OCI-LY1 (cell line): ENCODE measurements around the gene FCHO1.

ENCODE experiments used
- EZH2 ChIP-seq: fragments of 200-600 bp; sonication (generic), shearing (Covaris generic); IDR thresholded peaks from 2 replicates; pipeline ENCODE4 v1.8.0; 2017; ENCODE audit warnings: borderline replicate concordance, mixed run types, mild to moderate bottlenecking, antibody characterized with exemption, low read length, moderate library complexity, mixed read lengths
- TF ChIP-seq, protein P1 (sequence below): fragments of 200-600 bp; sonication (generic), shearing (Covaris generic); IDR thresholded peaks from 2 replicates; pipeline ENCODE4 v1.5.1; 2017; ENCODE audit warnings: mild to moderate bottlenecking, antibody characterized with exemption, low read length, moderate library complexity, mixed read lengths

DNA sequence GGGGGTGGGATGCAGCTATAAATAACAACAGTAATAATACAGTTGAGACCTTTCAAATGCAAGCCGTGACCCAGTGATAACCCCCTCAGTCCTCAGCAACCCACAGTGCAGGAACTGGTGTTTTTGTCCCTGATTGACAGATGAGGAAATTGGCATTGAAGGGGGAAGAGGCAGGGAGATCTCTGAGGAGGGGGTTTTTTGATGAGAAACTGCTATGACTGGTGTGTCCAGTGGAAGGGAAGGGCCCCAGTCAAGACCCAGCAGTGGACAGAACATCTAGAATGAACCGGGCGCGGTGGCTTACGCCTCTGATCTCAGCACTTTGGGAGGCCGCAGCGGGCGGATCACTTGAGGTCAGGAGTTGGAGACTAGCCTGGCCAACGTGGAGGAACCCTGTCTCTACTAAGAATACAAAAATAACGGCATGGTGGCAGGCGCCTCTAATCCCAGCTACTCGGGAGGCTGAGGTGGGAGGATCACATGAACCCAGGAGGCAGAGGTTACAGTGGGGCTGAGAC lies 30.1 kb upstream of the FCHO1 start:
- TF ChIP-seq, protein P1, sequence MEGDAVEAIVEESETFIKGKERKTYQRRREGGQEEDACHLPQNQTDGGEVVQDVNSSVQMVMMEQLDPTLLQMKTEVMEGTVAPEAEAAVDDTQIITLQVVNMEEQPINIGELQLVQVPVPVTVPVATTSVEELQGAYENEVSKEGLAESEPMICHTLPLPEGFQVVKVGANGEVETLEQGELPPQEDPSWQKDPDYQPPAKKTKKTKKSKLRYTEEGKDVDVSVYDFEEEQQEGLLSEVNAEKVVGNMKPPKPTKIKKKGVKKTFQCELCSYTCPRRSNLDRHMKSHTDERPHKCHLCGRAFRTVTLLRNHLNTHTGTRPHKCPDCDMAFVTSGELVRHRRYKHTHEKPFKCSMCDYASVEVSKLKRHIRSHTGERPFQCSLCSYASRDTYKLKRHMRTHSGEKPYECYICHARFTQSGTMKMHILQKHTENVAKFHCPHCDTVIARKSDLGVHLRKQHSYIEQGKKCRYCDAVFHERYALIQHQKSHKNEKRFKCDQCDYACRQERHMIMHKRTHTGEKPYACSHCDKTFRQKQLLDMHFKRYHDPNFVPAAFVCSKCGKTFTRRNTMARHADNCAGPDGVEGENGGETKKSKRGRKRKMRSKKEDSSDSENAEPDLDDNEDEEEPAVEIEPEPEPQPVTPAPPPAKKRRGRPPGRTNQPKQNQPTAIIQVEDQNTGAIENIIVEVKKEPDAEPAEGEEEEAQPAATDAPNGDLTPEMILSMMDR = no peak
- TF ChIP-seq EZH2 = no peak
